Stimulated activated CD4-positive, alpha-beta T cell treated with anti-CD3 and anti-CD28 coated beads, Interleukin-1b, Interleukin-23, amount 100 ng/mL, for 24 hours (primary cell): ENCODE measurements around the gene CCDC9B.

Source experiments
- DNase-seq, 4 experiments: peaks; one replicate each; pipeline ENCODE4 v3.0.0-alpha.2; 2020; ENCODE audit warnings: low read depth in 4 of 4, low spot score in 1 of 4

CCDC9B gene

DNA sequence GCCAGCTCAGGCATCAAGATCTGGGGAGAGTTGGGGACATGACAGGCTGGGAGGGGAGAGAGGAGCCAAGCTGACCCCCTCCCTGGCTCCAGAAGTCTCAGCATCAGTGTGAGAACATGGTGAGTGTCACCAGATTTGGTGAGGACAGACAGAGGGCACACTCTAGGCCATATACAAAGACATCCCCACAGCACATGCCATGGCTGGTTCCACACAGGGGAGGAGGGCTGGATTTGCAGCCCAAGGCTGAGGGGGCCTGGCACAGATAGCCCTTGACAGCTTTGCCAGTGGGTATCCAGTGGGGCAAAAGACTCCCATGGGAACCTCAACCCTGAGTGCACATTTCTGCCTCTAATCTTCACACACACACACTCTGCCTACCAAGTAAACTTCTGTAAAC lies 47.7 kb downstream of the CCDC9B start:
- no peak for DNase-seq

DNA sequence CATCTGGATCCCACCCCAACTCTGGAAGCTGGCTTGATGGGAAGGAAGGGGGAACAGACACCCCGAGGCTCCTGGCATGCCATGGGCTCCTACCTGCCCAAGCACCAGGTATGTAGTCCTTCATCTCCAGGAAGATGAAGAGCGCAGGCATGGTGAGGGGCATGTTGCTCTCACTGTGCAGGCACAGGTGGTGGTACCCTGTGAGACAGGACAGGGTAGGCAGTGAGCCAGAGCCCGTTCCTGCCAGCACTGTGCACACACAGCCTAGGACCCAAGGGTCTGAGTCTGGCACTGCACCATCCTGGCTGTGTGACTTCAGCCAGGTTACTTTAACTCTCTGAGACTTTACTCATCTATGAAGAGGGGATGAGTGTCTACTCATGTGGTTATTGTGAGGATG lies 48.5 kb downstream of the CCDC9B start:
- DNase-seq, result no peak

DNA sequence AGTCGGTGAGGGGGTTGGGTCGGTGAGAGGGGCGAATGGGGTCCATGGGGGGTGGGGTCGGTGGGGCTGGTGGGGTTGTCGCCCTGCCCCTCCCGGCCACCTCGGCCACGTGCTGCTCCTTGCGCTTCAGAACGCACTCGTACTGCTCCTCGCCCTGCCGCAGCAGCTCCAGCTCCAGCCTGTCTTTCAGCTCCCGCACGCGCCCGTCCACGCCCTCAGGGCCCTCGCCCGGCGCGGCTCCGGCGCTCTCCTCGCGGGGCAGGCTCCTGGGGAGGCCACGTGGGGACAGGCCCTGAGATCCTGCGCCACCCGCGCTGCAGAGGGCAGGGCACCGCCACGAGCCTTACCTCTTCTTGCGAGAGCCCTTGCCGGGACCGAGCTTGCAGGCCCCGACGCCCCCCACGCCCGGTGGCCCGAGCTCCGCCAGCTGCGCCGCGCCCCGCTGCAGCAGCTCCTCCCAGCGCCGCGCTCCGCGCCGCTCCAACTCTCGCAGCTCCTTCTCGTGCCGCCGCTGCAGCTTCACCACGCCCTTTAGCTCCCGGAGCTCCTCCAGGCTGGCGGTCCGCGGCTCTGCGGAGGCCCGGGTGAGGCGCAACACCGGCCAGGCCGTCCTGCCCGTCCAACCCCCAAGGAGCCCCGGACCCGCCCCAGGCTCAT lies 49.7 kb downstream of the CCDC9B start:
- DNase-seq, result no peak

DNA sequence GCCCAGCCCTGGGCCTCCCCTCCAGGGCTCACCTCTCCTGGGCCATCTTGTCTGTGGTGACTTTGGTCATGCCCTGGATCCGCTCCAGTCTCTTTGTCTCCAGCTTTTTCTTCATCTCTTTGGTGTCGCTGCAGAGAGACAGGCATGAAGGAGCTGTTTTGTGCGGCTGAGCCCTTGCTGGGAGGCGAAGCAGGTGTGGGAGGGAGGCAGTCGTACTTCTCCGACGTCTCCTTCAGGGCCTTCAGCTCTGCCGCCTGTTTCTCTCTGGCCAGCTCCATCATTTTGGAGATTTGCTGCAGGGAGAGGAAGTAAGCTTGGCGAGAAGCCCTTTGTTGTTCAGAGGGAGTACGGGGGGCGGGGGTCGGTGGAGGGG lies 50.2 kb downstream of the CCDC9B start:
- no peak for DNase-seq

DNA sequence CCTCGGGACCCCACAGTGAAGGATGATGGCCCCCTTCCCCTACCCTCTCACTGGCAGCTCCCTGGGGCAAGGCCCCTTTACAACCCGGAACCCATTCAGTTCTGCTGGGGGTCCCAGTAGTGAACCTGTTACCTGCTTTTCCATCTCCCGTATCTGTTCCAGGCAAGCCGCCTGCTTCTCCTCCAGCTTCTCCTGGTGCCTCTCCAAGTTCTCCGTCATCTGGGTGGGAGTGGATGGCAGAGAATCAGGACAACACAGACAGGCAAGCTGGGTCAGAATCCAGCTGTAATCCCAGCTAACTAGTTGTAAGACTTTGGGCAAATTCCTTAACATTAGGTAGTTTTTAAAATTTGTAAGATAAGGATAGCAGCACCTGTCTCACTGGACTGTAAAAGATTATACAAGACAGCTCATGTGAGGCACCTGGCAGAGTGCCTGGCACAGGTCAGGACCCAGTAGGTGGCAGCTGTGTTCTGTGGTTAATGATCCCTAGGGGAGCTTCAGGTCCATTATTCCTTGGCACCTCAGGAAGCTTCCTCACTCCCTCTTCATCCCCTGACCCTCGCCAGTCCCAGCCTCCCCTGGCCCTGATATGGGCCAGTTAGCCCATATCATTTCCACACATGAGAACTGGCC lies 51.5 kb downstream of the CCDC9B start:
- no peak for DNase-seq

DNA sequence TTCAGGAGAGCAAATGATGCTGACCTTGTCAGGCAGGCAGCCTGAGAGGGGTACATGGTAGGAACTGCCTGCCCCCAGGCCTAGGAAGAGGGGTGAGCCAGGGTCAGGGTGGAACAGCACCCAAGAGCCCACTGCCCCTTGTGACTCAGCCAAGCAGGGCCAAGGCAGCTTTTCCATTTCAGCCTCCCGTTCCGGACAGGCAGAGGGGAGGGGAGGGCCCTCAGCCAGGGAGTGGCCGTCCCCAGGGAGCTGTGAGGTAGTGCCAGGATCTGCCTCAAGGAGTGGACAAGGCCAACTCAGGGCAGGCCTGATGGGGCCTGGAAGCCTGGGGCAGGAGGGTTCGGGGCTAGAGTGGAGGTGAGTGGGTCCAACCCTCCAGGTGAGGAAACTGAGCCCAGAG lies 52.8 kb downstream of the CCDC9B start:
- DNase-seq, result no peak

DNA sequence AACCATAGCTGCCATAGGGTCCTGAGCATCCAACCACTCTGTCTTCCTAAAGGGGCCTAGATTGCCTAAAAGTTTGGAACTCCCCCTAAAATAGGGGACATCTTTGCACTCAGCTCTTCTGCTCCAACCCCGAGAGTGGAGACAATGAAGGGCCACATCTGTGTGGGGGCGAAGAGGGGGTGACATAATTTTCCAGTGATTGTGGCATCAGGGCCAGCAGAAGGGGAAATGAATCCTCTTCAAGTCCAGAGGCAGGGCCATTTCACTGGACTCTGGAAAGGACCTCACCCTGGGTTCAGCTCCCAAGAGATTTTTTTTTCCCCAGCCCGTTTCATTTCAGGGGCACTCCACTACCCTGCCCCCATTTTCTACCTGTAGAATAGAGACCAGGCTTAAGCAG lies 53.2 kb downstream of the CCDC9B start:
- no peak for DNase-seq

DNA sequence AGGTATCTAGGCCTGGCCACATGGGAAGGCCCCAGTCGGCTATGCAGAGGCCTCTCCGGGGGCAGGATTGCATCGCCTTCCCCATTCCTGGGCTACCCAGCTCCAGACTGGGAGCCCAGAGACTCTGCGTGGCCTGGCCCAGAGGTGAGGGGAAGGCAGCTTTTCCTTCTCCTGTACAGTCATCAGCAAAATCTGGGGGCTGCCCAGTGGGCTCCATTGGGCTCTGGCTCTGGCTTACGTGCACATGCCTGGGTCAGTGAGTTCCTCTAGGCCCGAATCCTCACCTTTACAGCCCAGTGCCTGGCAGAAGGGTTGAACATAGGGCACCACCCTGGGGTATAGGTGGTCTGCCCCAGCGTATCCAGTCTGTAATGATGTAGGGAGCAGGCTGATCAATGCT lies 53.9 kb downstream of the CCDC9B start:
- no peak for DNase-seq

DNA sequence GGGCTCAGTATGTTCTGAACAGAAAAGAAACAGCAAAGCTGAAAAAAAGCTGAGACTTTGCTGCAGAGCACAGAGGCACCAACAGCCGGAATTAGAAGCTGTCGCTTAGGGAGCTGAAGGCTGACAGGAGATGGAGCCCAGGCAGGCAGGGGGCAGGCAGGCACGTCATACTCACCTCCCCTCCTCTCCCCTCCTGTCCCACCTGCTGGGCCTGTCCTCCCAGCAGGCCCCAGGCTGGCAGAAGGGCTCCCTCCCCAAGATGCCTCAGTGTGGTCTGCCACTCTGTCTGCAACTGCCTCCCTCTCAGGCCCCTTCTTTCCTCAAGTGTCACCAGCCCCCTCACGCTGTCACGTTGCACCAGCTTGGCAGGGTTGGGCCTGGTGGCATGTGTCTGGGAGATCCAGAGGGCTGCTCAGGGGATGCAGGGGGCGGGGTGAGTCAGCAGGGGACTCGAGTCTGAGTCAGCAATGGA lies 54.6 kb downstream of the CCDC9B start:
- no peak for DNase-seq

DNA sequence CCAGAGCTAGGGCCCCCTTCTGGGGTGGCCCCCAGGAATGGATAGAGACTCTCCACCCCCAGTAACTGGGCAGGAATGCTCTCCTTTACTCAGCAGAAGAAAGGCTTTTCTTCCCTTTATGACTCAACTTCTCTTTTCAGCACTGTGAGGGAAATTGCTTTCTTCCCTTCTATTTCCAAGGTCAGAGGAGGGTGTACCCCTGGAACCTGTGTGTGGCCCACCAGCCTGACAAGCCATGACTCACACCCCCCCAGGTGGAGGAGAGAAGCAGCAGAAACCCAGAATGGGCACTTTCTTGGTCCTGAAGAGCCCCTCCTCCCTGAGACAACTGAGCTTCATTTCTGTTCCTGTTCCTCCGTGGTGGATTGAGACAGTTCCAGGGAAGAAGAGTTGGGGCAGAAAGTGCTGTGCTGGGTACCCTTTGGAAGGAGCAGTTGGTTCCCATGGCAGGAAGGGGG lies 55.2 kb downstream of the CCDC9B start:
- no peak for DNase-seq

DNA sequence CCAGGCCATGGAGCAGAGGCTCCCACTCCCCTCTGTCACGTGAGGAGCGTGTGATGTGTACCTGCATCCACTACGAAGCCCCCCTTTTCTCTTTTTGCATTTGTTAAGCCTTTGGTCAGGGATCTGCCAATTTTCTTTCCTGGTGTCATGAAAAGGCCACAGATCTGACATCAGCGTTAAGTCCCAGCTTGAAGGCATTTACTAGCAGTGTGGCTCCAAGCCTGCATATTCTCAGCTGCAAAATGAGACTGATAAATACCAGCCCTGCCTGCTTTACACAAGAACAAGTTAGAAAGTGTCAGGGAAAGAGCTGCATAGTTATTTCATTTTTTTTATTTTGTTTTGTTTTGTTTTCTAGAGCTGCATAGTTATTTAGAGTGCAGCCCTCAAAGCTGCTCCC lies 55.6 kb downstream of the CCDC9B start:
- DNase-seq, result no peak

DNA sequence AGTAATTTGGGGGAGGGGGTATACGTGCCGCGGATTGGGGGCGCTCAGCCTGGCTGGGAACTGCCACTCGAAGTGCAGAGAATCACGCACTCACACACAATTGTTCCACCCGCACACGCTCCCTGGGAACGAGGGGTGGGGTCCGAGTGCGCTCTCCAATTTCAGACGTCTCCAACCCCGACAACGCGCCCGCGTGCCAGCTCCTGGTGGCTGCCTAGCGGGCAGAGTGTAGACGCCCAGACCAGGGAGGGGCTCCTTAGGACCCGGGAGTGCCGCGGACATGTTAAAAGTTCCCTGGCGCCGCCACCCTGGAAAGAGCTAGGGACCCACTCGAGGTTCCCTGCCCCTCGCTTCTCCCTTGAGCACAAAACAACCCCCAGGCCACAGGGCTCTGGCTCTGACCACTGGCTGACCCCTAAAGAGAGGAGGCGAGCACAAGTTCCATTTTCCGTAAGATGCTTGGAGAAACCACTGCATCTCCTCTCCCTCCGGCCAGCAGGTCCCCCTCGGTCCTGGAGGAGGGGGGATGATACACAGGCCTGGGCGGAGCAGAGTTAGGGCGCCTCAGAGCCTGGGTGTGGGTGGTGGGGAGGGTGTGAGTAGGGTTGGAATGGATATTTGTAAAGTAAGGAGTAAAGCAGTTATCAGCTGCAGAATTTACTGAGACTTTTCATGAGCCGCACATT lies 57.0 kb downstream of the CCDC9B start:
- no peak for DNase-seq

DNA sequence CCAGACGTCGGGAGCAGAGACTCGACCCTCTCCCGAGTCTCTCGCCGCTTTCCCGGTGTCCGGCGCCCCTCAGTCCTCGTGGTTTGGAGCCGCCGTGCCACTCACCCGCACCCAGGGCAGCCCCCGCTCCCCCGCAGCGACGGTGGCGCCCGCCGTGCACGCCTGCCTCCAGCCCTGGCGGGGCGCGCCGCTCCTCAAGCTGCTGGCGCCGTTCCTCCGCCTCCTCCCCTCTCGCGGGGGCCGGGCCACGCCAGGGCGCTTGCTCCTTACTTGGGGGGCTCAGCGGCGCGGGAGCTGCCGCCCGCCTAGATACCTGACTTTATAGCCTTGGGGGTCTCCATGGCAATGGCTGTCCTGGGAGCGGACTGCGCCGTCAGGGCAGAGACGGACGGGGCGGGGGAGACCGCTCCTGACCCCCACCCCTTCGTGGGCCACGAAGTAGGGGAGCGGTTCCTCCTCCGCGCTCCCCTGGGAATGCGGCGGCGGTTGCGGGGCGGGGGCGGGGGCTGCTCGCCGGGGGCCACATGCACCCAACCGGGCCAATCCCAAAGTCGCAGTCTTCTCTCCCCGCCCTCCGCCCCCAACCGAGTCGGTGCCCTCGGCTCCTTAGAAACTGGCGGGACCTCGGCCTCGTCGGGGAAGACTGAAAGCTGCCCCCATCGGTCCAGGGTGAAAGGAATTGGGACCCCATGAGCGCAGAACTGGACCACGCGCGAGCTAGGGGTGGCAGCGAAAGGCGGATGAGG lies 57.7 kb downstream of the CCDC9B start, which contains the start of gene ANKRD63:
Gene ANKRD63, minus strand, starts transcription at position 196 of the 746 bp plus-strand sequence. CDS start 478 bp downstream, outside the sequence.
- no peak for DNase-seq

DNA sequence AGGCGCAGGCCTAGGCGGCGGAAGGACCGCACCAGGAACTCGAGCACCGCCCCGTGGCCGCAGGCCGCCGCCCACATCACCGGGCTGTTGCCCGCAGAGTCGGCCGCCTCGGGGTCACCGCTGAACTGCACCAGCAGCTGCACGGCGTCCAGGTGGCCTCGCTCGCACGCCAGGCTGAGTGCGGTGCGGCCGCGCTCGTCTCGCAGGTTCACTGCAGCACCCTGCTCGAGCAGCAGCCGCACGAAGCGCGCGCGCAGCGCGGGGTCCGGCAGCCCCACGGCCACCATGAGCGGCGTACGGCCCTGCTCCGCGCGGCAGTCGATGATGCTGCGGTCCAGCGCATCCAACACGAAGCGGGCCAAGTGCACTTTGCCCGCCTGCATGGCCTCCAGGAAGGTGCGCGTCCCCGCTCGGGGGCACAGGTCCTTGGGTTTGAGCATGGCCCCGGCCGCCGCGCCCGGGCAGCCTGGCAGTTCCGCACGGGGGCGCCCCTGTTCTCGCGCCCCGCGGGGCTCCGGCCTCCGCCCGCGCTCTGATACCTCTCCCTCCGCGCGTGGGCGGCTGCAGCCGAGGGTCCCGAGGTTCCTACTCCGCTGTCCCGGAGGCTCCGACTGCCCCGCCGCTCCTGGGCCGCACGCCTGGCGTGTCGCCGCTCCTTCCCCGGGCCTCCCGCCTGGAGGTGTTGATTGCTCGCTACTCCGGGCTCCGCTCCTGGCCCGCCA lies 58.4 kb downstream of the CCDC9B start:
- peak in 2 of 4 experiments; percentile 9 to 28 for DNase-seq

DNA sequence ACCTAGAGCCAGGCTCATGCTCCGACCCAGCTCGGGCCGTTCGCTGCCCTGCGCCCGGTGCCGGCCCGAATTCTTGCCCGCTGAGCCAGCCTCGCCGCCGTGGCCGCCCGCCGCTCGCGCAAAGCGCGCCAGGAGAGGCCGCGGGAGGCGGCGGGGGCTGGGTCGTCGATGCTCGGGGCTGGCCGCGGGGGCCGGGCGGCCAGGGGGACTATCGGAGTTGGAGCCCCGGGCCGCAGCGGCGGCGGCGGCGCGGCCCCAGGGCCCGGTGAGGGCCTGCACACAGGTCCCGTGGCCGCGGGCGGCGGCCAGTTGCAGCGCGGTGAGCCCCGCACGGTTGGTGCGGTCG lies 59.0 kb downstream of the CCDC9B start:
- DNase-seq, result no peak
